ENCODE measurements around the gene SYT2.

Gene SYT2

GRCh38 chr1:202703191-202703590, 7.1 kb downstream of the SYT2 start:
- DNase-seq, result no peak

DNA sequence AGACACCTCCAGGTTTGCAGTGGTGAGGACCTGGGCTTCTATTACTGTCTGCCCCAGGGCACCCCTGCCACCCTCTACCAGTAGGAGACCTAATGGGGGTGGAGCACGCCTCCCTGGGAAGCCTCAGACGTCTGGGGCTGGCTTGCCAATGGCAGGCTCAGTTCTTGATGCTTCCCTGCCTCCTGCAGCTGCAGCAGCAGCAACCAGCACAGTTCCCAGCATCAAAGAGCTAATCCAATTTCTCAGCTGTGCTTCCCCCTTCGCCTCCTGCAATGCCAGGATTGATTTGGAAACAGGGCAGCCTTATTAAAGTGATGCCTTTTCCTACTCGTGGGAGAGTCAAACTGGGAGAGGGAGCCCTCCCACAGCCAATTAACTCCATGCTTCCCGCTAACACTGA, 8.2 kb downstream of the SYT2 start:
- DNase-seq, result no peak

DNA sequence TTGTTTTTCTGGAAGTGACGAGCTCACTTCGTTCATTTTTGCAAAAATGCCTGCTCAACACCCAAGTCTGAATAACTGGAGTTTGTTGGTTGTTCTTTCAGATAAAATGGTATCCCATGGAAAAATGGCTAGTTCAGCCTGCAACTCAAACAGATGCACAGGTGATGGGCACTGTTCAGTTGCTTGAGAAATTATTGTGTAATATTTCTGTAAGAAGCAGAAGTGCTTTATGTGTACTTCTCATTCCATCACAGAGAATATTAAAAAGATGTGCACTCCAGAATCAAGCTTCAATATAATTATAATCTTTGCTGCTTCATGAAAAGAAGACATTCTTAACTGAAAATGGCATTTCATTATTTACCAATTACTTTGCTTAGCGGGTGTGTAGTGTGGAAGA, 9.1 kb downstream of the SYT2 start:
- DNase-seq, result no peak

DNA sequence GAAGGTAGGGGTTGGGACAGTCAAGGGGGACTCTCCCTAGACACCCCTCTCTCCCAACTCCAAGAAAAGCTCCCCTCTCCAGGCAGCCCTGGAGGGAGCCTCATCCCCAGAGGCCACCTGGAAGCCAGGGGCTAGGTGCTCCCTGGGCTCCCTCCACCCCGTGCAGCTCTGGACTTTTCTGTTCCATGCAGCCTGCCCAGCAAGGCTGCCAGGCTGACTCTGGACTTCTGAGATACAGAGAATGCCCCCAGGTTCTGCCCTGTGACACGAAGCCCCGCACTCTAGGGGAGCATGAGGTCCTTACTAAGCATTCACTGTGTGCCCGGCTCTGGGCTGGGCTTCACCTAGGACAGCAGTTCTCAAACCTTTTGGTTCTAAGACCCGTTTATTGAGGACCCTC, 10.2 kb downstream of the SYT2 start:
- DNase-seq, result no peak

DNA sequence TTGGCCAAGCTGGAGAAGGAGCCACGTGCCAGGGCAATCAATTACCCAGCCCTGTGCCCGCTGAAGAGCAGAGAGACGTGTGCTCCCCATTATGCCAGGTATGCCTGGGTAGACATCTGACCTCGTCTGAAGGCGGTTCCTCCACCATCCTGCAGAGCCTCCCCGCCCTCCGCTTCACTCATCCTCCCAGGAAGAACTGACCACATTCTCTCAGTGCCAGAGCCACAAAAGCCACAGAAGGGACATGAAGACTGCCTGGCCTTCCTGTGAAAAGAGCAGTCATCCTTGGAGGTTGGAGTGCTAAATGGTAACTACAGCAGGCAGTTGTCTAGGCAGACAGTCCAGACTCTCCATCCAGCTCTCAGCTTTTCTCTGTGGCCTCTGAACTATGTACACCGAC, 12.0 kb downstream of the SYT2 start:
- DNase-seq, result no peak

DNA sequence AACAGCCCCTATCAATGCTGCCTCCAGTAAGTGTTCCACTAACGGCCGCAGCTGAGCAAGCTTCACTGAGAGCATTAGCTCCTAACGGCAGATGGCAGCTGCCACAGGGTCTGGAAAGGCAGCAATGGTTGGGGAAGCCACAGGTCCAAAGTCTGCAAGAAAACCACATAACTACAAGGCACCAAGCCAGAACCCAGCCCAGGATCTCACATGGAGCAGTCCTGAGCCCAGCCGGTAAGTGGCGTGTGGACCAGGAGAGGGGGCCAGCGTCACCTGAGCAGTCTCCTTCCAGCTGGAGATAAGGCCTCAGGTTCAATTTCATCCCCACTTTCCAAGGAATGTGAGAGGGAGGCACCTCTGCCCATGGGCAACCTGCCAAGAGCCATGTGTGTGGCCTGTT, 13.2 kb downstream of the SYT2 start:
- no peak for DNase-seq

- DNase-seq, result no peak
These were observed 15.9 kb downstream of the SYT2 start for GRCh38 chr1:202694314-202694713.

GRCh38 chr1:202692959-202693555, 17.2 kb downstream of the SYT2 start:
- peak in 4 of 5 donors; percentile 38 to 65 (median 50) for DNase-seq

DNA sequence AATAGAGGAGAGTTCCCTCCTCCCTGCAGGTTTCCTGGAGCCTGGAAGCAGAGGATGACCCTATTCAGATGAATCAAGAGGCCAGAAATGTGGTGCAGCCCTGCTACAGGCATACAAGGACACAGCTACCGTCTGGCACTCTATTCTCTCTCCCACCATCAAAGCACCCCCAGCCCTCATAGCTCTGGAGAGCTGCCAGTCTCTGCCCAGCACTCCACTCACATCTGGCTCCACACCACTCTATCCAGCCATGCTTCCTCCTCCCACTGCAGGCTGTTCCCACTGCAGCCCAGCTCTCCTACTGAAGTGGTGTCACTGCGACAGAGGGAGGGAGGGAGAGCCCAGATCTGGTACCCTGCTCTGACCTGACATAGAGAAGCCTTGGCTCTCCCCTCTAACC, 18.4 kb downstream of the SYT2 start:
- DNase-seq, result no peak

DNA sequence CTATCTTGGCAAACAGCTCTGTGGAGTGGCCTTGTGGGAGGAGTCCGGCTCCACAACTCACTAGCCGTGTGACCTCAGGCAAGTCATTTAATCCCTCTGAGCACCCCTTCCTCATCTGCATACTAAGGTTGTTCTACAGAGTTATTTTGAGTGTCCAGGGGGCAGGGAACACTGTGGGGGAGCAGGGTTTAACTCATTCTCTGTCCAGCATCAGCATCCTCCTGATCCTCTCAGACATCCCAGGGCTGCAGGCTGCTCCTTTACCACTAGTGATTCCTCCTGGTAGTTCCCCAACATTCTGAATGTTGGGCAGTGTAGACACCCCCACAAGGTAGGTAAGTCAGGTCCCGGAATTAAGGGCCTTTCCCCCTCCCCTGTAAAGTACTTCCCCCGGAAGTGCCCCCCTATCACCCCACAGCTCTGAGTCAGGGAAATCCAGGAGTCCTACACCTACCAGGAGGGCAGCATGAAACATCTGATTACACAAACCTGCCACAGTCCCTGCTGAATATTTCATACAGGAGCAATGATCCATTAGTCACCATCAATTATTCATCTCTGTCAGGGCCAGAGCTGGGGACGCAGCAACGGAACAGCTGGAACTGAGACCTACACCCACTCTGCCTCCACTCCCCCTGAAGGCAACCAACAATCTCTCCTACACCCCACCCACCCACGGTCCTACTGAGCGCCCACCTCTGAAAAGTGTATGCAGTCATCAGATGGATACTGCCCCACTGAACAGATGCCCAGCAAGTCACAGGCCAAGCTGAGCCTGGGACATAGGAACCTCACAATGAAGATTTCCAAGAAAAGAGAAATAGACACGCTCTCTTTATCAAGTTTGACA, 20.5 kb downstream of the SYT2 start:
- DNase-seq, result no peak

DNA sequence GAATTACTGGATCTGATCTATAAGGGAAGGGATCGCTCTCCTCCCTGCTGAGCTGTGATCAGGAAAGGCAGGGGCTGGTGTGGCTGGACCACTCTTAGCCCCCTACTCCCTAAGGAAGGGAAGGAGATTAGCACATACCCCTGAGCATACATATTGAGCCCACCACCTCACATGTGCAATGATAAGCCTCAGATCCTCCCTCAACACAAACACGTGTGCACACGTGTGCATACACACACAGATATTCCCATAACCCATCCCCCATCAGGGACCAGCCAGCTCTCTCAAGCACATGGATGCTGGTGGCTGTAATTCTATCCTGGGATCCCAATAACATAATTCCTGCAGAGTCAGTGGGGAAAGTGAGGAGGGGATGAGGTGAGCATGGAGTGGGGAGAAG, 21.2 kb downstream of the SYT2 start:
- DNase-seq, result no peak

DNA sequence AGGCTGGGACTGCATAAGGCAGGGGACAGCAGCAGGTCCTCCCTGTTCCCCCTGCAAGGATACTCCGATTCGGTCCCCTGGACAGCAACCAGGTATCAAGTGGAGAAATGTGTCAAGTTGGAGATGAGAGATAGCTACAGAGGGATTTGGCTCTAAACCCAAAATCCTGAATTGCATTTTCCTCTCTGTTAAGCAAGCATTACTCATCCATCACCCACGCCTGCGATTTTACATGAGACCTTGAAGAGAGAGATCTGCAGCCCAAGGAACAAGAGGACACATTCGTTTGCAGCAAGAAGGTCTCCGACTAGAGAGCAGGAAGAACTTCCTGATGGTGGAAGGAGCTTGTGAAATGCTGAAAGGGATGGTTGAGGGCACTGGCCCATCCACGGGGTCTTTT, 21.9 kb downstream of the SYT2 start:
- no peak for DNase-seq

DNA sequence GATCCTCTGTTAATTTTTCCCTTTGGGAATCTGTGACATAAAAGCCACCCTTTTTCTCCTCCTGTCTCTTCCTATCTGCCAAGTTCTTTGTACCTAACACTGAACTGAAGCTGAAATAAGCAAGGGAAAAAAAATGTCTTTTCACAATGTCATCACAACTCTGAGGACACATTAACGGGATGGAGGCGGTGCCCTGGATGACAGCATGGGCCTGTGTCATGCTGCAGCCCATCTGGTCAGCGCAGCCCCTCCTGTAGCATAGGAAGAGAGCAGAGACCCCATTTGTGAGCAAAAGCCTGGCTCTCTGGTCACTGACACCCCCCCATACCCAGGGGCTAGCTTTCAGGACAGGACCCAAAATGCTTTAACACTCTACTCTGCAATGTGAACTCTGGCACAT, 22.5 kb downstream of the SYT2 start:
- no peak for DNase-seq

DNA sequence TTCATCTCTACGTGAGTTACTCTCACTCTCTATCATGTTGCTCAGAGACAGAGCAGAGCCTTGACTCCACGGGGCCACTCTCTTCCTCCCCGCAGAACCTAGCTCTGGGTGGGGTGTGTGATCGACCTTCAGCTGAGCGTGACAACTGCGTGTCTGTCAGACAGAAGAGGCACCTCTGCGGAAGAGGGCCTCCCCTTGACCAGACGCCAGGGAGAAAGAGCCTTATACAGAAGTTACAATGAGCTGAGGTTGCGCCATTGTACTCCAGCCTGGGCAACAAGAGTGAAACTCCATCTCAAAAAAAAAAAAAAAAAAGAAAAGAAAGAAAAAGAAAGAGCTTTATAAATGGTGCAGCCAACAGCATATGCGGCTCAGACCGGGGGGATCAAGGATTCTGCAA, 22.9 kb downstream of the SYT2 start:
- DNase-seq, result no peak

DNA sequence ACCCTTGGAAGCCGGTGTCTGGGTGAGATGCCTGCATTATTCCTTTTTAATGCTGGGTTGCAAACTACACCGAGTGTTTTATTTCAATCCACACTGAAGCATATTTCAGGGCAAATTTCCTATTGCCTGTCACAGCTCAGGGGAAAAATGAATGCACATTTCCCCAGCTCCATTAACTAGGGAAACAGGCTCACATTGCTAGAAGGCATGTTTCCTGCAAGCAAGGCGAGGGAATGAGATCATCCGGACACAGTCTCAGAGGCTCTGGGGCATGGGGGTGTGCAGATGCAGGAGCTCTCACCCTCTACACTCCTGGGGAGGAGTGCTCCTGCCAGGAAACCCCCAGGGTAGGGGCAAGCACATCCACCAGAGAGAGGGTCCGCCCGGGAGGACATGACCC, 24.6 kb downstream of the SYT2 start:
- DNase-seq, result no peak

- DNase-seq, result no peak
These were observed 25.5 kb downstream of the SYT2 start for GRCh38 chr1:202684716-202685115.

DNA sequence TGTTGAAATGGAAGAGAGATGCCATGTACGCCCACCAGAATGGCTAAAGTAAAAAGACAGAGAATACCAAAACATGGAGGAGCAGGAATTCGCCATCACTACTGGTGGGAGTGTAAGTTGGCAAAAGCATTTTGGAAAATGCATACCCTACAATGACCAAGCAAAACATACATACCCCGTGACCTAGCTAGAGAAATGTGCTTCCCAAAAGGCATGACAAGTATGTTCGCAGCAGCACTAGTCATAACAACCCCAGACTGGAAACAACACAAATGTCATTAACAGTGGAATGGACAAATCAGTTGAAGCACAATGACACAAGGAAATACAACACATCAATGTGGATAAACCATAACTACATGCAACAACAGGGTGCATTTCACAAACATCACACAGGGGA, 27.2 kb downstream of the SYT2 start:
- no peak for DNase-seq

- no peak for DNase-seq
These were observed 27.8 kb downstream of the SYT2 start for GRCh38 chr1:202682477-202682876.

- no peak for DNase-seq
These were observed 28.4 kb downstream of the SYT2 start for GRCh38 chr1:202681736-202682420.

DNA sequence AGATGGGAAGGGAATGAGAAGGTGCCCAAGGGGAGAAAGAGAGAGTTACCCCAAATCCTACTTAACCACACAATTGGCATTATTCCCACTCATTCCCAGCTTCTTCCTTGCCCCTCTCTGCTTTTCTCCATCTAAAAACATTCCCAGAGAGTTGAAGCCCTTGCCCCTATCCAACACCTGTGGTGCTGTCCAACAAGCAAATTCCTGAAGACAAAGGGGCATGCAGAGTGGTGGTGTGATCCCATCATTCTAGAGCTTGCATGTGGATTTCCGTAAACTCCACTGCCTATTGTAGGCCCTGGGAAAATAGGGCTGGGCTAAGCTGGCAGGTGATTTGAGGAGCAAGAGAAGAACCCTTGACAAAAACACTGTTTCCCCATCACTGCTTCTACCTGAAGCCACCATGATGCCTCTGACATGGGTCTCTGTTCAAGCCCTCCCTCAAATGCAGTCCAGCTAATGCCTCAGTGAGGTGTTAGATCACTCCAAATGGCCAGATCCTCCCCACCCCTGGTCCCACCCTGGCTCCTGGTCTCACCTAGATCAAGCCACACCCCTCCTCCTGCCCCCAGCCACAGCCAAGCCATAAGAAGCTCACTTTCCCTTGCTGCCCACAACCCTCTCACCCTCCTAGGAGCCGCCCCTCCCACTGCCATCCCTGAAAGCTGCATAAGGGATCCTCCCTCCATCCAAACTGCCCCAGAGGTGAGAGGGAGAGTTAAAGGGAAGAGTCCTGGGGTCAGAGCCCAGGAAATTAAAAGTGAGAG, 29.5 kb downstream of the SYT2 start:
- DNase-seq, result no peak

DNA sequence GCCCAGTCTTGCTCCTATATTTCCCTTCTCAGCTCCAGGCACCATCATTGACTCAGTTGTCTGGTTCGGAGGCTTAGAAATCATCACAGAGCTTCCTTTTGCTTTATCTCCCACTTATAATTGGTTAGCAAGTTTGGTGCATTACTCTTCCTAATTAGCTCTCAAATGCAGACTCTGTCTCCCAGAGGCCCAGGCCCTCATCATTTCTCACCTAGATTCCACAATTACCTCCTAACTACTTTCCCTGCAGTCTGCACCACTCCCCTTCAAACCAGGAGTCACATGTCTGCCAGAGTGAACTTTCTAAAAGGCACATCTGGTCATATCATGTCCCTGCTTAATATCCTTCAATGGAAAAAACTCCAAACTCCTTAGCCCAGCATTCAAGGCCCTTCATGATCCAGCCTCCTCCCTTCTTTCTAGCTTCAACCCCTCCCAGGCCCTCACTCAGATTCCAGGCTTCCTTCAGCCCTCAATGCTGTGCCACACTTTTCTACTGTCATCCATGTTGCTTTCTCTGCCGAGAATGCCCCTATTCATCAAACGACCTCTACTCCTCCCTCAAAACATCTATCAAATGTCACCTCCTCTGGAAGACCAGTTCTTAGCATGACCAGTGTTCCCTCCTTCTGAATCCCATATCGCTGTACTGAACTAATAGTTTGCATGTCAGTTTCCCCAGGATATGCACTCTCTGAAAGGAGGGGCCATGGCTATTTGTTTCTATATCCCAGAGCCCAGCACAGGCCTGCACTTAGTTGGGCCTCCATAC, 30.7 kb downstream of the SYT2 start:
- no peak for DNase-seq

DNA sequence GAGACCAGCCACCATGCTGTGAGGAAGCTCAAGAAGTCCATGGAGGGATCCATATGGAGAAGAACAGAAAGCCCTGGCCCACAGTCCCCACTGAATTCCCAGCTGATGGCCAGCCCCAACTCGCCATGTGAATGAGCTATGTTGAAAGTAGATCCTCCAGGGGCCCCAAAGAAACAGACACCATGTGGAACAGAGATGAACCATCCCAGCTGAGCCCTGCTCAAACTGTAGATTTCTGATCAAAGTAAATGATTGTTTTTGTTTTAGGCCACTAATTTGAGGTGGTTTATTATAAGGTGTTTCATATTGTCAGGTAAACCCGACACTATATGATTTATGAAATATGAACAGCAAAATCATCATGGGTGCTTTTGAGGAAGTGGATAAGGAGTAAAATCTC, 32.8 kb downstream of the SYT2 start:
- no peak for DNase-seq

- no peak for DNase-seq
These were observed 36.7 kb downstream of the SYT2 start for GRCh38 chr1:202673531-202673930.
